Neutrophil (primary cell): Measurements from ENCODE around the gene ASPHD1.

ENCODE experiments used
- H3K27ac ChIP-seq: fragments of 200-600 bp; sonication (generic); 2 replicates; pipeline ENCODE4 v1.5.1; 2016; ENCODE audit warnings: mild to moderate bottlenecking, moderate library complexity
- H3K27me3 ChIP-seq: fragments of 200-600 bp; sonication (generic); 2 replicates; pipeline ENCODE4 v1.6.0; 2016; ENCODE audit warnings: mild to moderate bottlenecking
- H3K36me3 ChIP-seq: fragments of 200-600 bp; sonication (generic); 2 replicates; pipeline ENCODE4 v1.5.1; 2017
- H3K4me1 ChIP-seq, 2 experiments: fragments of 200-600 bp in 1 of 2; sonication (generic) in 1 of 2; 1 replicate in 1 of 2; 2 replicates in 1 of 2; pipeline versions ENCODE4 v1.5.1 to v1.6.1; 2013 to 2016; ENCODE audit warnings: low read depth in 1 of 2, low read length in 1 of 2, mild to moderate bottlenecking in 1 of 2, moderate library complexity in 1 of 2; ENCODE audit not compliant: control insufficient read depth in 1 of 2, insufficient read depth in 1 of 2
- H3K4me3 ChIP-seq, 2 experiments: fragments of 200-600 bp in 1 of 2; sonication (generic) in 1 of 2; 1 replicate in 1 of 2; 2 replicates in 1 of 2; pipeline ENCODE4 v1.5.1; 2013 to 2016; ENCODE audit warnings: low read depth in 1 of 2, low read length in 1 of 2, mild to moderate bottlenecking in 1 of 2, moderate library complexity in 1 of 2
- H3K9me3 ChIP-seq: fragments of 200-600 bp; sonication (generic); 2 replicates; pipeline ENCODE4 v1.5.1; 2016
- TF ChIP-seq, protein P1 (sequence below): fragments of 200-600 bp; sonication (generic); IDR thresholded peaks from 2 replicates; pipeline ENCODE4 v1.5.1; 2016; ENCODE audit warnings: antibody characterized with exemption

The ASPHD1 gene

DNA sequence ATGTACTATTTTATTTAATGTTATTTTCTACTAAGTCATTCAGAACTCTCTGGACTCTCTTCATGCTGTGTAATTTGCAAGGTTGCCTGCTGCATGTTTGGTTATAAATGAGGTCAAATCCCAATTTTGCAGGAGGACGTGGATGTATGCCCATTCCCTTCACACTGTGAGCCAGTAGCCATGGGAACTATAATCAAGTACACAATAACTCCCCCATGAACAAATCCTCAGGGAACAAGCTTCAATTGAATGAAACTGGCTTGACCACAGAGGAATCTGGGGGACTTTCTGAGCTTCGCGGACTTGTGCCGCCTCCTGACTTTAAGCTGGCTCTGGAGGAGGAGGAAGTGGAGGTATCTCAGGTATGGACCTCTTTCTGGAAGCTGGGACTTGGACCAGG lies 40.4 kb downstream of the ASPHD1 start:
- Histone ChIP-seq H3K9me3 (no peaks in the 10 kb centered on the region), H3K4me1 (no peaks in the 10 kb centered on the region), H3K4me3 (no peak overlapping the region), H3K27me3 (no peaks in the 10 kb centered on the region), H3K27ac (no peak overlapping the region), H3K36me3 (no peaks in the 10 kb centered on the region)
- TF ChIP-seq, protein P1, sequence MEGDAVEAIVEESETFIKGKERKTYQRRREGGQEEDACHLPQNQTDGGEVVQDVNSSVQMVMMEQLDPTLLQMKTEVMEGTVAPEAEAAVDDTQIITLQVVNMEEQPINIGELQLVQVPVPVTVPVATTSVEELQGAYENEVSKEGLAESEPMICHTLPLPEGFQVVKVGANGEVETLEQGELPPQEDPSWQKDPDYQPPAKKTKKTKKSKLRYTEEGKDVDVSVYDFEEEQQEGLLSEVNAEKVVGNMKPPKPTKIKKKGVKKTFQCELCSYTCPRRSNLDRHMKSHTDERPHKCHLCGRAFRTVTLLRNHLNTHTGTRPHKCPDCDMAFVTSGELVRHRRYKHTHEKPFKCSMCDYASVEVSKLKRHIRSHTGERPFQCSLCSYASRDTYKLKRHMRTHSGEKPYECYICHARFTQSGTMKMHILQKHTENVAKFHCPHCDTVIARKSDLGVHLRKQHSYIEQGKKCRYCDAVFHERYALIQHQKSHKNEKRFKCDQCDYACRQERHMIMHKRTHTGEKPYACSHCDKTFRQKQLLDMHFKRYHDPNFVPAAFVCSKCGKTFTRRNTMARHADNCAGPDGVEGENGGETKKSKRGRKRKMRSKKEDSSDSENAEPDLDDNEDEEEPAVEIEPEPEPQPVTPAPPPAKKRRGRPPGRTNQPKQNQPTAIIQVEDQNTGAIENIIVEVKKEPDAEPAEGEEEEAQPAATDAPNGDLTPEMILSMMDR = no peak

- TF ChIP-seq, protein P1 = no peak
- H3K9me3 ChIP-seq = no peaks in the 10 kb centered on the region
- H3K4me1 ChIP-seq = no peaks in the 10 kb centered on the region
- no peak overlapping the region for H3K27ac ChIP-seq
- H3K36me3 ChIP-seq = no peaks in the 10 kb centered on the region
- no peak overlapping the region for H3K4me3 ChIP-seq
- H3K27me3 ChIP-seq = no peaks in the 10 kb centered on the region
Measured at GRCh38 chr16:29943846-29944799, 43.8 kb downstream of the ASPHD1 start.

DNA sequence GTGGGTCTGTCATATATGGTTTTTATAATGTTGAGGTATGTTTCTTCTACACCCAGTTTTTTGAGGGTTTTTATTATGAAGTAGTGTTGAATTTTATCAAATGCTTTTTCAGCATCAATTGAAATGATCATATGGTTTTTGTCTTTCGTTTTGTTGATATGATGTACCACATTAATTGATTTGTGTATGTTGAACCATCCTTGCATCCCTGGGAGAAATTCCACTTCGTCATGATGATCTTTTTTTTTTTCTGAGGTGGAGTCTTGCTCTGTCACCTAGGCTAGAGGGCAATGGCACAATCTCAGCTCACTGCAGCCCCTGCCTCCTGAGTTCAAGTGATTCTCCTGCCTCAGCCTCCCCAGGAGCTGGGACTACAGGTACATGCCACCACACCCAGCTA lies 47.6 kb downstream of the ASPHD1 start:
- Histone ChIP-seq H3K27ac (no peak overlapping the region), H3K4me1 (no peaks in the 10 kb centered on the region), H3K36me3 (no peaks in the 10 kb centered on the region), H3K27me3 (no peaks in the 10 kb centered on the region), H3K9me3 (no peaks in the 10 kb centered on the region), H3K4me3 (no peak overlapping the region)
- TF ChIP-seq, protein P1 = no peak

DNA sequence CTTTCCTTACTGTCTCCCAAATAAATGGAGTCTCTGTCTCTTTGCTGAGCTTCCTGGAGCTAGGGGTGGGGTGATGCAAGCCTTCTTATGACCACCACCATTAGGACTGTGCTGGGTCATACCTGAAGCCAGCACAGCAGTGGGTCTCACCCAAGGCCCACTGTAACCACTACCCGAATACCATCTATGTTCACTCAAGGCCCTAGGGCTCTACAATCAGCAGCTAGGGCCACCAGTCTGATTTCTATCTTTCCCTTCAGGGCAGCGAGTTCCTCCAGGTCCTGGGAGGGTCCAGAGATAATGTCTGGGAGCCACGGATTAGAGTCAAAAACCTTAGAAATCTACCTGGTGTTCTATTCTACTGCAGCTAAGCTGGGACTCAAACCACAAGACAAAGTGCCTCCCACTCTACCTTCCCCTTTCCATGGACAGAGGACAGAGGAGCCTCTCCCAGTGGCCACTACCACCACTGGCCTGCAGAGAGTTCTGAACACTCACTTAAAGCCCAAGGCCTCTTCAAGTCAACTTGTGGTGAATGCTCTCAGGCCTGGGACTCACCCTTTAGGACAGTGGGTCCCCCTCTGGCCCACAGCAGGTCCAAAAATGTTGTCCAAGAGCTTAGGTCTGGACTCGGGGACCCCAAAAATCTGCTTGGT lies 50.6 kb downstream of the ASPHD1 start:
- no peaks in the 10 kb centered on the region for H3K27me3 ChIP-seq
- no peaks in the 10 kb centered on the region for H3K9me3 ChIP-seq
- H3K4me3 ChIP-seq = no peak overlapping the region
- TF ChIP-seq, protein P1 = no peak
- no peaks in the 10 kb centered on the region for H3K4me1 ChIP-seq
- no peaks in the 10 kb centered on the region for H3K36me3 ChIP-seq
- H3K27ac ChIP-seq = no peak overlapping the region

DNA sequence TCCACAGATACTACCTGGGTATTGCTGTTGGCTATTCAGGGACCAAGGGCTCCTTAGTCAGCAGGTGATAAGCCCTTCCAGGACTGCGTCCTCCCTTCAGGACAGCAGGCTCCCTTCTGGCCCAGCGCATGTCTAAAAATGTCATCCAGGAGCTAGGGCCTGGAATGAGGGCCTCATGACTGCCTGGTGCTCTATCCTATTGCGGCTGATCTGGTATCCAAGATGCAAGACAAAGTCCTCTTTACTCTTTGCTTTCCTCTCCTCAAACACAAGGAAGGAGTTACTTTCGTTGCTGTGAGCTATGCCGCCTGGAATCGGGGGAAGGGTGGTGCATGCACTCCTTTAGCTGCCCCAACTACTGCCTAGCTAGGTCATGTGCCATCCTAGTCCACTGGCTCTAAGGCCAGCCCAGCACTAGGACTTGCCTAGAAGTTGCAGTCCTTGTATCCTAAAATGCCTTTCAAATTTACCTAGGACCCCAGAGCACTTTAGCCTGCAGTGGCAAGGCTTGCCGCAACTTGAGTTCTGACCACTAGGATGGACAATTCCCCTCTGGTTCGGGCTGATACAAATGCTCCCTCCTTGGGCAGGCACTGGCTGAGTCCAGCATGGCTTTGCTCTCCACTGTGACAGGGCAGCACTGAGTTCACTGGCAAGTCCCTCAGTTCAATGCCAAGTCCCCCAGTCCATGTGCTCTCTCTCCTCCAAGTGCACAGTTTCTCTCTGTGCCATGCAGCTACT lies 51.5 kb downstream of the ASPHD1 start:
- H3K9me3 ChIP-seq = no peaks in the 10 kb centered on the region

More for the DNA sequence above, 51.5 kb downstream of the ASPHD1 start:
- Histone ChIP-seq H3K27me3 (no peaks in the 10 kb centered on the region), H3K4me1 (no peaks in the 10 kb centered on the region), H3K36me3 (no peaks in the 10 kb centered on the region), H3K4me3 (no peak overlapping the region), H3K27ac (no peak overlapping the region)
- TF ChIP-seq, protein P1 = no peak
